ENCODE data around the gene GPR137B.

The GPR137B gene

DNA sequence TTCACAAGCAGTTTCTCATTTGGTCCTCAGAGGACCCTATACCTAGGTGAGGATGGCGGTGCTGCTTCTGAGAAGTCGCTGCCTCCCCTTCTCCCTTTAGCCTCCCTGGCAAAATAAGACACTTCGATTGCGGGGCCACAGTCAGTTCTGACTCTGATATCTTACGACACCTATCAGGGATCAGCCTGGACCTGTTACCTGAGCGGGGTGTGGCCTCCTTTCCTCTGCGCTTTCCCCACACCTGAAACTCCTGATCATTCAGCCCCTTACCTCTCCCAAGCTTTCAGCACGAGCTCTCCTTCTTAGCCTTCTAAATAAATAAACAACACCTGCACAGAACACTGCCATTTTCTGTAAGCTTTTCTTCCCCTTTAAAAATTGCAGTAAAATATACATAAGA lies 24.6 kb upstream of the GPR137B start:
- no peak for DNase-seq

DNA sequence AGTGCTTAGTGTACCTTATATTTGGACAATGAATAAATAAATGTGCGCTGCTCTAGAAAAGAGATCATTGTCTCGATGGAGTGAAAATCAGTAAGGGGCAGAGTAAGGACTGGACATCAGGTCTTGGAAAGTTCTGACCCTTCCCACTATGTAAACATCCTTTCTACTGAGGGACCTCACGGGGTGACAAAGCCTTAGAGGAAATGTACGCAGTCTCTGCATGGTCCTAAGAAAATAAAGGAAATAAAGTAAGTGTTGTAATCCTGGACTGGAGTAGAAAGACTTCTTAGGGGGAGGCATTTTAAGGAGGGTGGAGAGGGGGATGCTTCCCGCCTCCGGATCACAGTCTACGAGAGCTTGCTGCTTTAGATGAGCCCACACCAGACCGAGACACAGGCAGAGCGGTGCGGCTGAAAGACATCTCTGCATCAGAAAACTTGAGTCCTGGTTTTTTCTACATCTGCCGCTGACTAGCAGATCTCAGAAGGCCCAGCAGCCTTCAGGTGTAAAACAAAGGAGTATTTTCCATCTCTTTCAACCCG lies 22.3 kb upstream of the GPR137B start:
- DNase-seq = no peak

DNA sequence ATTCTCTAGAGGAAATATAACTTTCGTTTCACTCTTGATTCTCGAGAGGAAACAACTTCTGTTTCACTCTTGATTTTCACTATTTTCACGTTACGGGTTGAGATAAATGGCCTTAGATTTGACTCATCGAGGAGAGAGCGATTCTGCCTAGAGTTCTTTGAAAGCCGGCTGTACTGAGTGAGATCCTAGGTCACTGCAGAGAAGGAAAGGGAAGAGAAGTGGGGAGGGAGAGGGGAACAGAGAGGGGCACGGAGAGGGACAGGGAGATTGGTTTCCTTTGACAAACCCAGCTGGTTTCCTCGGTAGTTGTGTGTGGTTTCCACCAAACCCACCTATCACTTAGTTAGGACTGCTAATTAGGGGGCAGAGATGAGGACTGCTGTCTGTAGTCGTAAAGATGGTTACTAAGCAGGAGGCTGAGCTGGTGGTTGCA lies 21.6 kb upstream of the GPR137B start:
- no peak for DNase-seq

- DNase-seq = no peak
Observed at GRCh38 chr1:236122176-236122575, 20.2 kb upstream of the GPR137B start.

- DNase-seq = no peak
Observed at GRCh38 chr1:236123563-236123962, 18.8 kb upstream of the GPR137B start.

DNA sequence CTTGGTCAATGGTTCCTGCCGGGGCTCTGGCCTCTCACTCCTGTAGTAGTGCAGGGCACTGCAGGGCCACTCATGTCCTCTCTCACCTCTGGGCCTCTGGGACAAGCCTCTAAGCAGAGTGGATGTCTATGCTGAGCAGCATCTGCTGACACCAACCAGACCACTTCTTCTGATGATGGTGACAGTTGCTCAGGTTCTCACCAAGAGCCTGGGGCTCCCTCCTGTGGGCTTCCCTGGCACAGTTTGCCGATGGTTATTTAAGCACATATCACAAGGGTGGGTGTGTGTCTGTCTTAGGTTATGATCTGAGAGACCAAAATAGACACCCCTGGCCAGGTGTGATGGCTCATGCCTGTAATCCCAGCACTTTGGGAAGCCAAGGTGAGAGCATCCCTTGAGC lies 17.4 kb upstream of the GPR137B start:
- no peak for DNase-seq

DNA sequence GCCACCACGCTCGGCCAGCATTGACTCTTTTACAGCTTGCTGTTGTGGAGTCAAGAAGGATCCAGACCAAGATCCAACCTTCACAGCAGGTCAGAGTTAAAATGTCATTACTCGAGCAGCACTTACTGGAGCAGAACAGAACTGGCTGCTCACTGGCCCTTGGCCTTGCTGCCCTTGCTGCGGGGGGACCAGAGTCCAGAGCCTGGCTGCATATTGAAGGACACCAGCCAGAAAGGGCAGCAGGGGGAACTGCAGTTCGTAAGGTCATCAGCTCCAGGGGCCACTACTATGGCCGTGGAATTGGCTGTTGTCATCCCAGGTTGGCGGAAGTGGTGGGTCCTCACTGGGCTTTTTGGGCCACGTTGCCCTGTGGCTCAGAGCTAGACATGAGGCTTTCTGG lies 15.3 kb upstream of the GPR137B start:
- no peak for DNase-seq

- no peak for DNase-seq
Observed at GRCh38 chr1:236128646-236129178, 13.6 kb upstream of the GPR137B start.

DNA sequence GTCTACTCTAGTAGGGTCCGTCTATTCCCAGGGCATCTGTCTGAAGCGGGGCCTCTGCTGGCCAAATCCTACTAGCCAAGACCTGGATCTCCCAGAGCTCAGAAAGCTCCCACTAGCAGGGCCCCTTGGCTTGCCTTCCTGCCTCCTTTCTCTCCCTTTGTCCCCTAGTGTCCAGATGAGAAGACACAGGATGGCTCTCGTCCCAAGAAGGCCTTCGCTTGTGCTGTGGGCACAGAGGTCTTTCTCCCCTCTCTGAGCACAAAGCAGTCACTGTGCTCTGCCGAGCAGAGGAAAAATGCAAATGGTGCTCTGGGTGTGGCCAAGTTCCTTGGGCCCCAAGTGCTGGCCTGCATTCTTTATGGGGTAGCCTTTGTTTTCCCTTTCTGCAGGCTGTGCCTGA lies 13.0 kb upstream of the GPR137B start:
- DNase-seq = no peak

GRCh38 chr1:236130372-236130771 lies 12.0 kb upstream of the GPR137B start:
- no peak for DNase-seq

- no peak for DNase-seq
Observed at GRCh38 chr1:236131916-236132315, 10.4 kb upstream of the GPR137B start.

DNA sequence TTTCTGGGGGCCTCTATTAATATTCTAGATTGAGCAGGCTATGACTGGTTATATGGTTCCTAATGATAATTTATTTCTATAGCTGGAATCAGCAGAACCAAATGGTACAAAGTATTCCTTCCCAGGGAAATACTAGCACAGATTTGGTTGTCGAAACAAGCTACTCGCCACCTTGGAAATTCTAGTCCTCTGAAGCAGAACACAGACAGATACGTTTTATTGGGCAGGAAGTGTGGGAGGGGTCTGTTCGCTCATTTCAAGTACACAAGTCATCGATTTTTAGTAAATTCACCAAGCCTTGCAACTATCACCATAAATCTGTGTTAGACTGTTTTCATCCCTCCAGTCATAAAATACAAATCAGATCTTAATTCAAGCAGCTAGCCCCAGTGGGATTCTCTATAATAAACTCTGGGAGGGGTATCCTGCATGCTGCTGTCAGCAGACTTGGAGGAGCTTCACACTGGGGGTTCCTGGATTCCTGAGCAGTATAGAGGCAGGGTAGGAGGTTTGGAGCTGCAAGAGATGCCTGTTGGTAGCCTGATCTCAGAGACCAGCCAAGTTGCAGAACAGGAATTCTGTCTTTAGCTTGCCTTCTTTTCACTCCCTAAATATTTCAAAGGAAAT lies 9.8 kb upstream of the GPR137B start:
- no peak for DNase-seq

- no peak for DNase-seq
Observed at GRCh38 chr1:236133339-236133738, 9.0 kb upstream of the GPR137B start.

DNA sequence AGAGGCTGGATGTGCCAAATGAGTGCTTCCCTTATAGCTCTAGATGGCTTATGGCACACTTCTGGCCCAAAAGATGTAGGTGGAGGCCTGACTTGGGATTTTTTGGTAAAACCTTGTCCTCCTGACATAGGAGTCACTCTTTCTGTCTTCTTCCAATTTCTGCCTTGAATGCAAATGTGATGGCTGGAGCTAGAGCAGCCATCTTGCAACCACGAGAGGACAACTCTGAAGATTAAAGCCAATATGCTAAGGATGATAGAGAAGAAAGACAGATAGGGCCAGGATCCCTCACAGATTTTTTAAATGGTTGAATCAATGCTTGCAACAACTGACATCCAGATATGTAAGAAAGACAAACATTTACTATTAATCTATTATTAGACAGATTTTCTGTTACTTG lies 8.5 kb upstream of the GPR137B start:
- DNase-seq = no peak

DNA sequence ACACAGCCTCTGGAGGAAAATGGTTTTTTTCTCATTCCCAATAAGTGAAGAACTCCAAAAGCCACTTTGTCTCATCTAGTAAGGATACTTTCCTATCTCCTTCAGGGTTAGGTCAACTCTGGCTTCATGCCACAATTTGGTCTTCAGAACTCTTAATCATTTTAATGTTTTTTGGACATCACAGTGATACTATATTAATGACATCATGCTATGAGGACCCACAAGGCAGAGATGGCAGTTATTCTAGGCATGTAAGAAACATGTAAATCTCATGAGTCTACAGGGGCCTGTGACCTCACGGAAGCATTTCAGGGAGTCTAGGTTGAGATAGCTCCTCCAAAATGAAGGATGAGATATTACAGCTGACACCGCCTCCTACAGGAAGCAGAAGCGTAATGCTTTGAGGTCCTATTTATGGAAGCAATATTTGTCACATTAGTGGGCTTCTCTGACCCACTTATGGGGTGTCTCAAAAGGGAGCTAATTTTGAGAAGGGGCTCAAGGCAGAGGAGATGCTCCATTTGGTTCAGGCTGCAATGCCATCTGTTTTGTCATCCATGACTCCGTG lies 5.0 kb upstream of the GPR137B start:
- no peak for DNase-seq

DNA sequence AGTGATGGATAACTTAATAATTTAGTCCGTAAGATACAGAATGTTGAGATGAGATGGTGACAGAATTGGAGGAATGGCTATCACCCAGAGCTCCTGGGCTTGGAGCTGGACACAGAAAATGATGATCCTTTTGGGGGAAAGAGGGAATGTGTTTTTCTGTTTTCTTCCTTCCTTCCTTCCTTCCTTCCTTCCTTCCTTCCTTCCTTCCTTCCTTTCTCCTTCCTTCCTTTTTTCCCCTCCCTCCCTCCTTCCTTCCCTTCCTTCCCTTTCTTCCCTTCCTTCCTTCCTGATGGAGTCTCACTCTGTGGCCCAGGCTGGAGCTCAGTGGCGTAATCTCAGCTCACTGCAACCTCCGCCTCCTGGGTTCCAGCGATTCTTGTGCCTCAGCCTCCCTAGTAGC lies 2.8 kb upstream of the GPR137B start:
- DNase-seq = no peak

DNA sequence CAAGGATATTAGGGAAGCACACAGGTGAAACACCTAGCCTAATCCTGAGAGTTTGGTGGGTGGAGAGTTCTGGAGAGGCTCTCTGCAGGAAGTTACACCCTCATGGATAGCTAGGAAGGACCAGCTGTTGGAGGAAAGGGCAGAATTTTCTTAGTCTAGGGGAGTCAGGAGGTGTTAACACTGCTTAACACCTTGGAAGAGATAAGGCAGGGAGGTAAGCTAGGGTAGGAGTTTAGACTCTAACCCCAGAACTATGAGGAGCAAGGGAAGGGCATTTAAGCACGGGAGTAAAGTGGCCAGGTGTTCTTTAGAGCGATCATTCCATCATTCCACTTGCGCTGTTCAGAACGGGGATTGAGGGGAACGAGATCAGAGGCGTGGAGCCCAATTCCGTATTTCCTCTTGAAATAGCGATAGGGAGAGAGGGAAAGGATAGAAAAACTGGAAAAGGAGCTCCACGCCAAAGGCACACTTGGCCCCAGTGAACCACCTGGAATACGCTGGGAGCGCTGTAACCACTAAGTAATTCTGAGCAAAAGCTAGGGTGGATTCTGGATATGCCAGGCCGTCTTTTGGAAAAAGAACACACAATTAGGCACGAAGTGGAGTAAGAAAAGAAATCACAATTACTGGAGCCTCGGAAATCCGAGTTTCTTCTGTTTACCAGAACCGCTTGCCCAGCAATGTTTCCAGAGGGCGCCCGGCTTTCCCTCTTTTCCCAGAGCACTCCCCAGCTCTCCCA lies 1.5 kb upstream of the GPR137B start:
- DNase-seq = no peak

- peak; percentile 69 for DNase-seq
Observed at GRCh38 chr1:236141447-236142252, 689 bp upstream of the GPR137B start.

DNA sequence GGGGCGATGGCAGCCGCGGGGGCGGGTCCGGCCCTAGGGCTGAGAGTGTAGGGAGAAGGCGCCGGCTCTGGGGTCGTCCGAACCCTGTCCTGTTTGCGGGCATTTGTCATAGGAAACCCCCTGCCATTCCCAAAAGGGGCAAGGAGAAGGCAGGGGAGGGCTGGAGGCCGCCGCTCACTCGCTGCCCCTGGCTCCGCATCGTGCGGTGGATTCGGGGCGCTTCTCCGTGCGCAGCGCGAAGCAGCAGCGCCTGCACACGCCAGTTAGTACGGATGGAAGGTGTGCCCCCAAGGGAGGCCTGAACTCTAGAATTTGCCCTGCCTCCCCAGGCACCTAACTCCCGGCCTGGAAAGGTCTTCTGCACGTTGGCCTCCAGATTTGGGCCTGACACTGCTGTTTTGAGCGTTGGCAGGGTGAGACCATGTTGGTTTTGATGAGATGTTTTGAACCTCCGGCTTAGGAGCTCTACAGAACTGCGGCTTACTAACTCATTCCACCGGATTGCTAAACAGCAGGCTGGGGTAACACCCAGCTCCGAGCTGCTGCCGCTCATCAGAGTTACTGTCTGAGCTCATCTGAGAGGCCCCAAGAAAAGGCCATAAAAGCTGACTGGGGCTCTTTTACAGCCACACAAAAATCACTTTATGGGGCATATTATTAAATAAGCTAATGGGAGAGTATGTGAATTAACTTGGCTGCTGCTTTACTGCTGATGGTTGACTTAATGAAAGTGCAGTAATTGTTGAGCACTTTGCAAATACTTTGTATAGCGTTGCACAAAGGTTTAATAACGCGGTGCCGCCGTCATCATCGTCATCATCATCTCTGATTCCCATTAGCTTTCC lies 987 bp downstream of the GPR137B start:
- peak; percentile 50 for DNase-seq

GRCh38 chr1:236144033-236144432 lies 1.7 kb downstream of the GPR137B start:
- DNase-seq = no peak

DNA sequence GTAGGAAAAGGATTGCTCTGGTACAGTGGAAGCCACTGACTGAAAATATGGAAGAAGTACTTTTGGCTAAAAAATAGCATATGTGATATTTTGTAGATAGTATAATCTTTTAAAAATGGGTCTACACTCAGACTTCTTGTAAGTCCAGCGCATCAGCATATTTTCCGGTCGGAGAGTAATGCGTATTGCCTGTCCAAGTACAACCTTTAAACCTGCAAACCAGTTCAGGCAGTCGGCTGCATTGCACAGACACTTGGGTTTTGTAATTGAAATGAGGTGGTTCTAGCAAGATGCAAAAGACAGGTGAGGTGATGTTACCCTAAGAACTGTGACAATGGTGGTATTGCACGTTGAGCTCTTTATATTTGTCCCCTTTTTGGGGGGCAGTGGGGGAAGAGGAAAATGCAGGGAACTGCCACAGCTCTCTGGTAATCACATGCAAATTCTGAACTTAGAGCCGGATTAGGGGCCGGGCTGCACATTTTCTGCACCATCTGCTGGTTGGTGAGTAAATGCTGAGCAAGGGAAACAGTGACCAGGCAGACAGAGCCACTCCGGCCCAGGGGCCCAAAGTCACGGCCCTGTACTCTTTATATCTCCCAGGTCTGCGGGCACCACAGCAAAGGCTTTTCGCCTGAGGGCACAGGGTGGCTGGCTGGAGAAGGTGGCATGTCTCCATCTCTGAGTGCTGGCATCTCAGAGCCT lies 2.3 kb downstream of the GPR137B start:
- no peak for DNase-seq
